CD4-positive, alpha-beta T cell treated with Interleukin-4 for 4 hours (primary cell): ENCODE data around the gene CPM.

Source experiments
- DNase-seq: peaks from one replicate; pipeline ENCODE4 v3.0.0-alpha.2; 2020

The CPM gene

DNA sequence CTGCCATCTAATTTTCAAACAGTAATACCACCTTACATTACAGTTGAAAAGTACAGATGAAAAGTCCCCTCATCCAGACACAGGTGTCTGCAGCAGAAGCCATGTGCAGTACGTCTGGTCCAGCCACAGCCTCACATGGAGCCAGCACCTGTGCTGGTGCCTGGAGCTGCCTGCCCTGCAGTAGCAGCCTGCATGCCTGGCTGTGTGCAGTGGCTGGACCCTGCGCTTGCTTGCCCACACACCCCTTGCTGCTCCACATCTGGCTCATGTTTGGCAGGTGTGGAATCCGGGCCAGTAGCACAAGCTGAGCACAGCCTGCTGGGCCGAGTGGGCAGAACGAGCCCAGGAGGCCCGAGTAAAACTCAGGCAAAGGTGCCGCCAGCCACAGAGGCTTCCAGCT, 21.8 kb upstream of the CPM start:
- no peak for DNase-seq

DNA sequence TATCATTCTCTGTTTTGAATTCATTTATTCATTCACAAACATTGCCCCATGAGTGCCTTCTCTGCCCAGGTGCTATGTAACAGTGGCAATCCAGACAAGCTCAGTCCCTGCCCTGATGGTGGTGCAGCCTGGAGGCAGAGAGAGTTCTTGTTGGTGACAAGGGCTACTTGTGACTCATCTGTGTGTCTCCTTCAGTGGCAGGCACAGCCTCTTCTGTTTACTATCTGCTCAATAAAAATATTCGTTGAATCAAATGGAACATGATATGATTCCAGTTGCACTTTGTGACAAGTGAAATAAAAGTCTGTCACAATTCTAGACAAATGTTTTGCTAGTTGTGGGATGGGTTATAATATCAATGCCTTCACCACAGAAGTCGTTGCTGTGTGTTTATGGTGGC, 20.6 kb upstream of the CPM start:
- DNase-seq: no peak

- no peak for DNase-seq
Observed at GRCh38 chr12:68951652-68952051, 18.7 kb upstream of the CPM start.

DNA sequence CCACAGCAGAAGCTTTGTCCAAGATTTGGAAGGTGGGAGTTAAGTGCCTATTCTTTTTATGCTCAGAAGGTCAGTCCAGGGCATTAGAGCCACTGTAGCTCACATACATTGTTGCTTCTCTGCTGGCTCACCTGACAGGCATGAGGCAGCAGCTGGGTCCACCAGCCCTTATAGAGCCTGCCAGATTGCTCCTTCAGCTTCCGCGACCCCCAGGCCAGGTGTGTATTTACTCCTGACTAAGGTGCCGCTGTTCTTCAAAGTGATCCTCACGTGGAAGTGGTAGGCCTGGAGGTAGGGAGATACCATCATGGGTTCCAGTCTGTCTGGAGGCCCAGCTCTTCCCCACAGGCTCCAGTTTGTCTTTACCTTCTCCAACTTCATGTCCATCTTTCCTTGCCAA, 17.5 kb upstream of the CPM start:
- no peak for DNase-seq

- no peak for DNase-seq
Observed at GRCh38 chr12:68945255-68945654, 12.3 kb upstream of the CPM start.

DNA sequence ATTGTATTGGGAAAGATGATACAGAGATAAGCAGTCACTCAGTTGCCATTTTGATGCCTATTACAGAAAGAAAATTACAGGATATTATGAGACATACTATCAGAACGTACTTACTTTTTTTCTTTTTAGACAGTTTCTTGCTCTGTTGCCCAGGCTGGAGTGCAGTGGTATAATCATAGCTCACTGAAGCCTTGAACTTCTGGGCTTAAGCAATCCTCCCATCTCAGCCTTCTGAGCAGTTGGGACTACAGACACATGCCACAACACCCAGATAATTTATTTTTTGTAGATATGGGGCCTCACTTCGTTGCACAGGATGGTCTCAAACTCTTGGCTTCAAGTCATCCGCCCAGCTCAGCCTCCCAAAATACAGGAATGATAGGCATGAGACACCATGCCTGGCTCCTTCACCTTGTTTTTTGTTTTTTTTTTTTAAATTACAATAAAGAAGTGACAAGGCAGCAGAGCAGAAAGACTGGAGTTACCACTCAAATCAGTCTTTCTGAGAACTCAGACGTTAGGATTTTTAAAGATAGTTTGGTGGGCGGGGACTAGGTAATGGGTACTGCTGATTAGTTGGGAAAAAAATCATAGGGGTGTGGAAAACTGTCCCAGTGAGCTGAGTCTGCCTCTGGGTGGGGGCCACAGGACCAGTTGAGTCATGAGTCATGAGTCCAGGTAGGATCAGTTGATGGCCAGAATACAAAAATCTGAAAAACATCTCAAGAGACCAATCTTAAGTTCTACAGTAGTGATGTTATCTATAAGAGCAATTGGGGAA, 11.5 kb upstream of the CPM start:
- no peak for DNase-seq

DNA sequence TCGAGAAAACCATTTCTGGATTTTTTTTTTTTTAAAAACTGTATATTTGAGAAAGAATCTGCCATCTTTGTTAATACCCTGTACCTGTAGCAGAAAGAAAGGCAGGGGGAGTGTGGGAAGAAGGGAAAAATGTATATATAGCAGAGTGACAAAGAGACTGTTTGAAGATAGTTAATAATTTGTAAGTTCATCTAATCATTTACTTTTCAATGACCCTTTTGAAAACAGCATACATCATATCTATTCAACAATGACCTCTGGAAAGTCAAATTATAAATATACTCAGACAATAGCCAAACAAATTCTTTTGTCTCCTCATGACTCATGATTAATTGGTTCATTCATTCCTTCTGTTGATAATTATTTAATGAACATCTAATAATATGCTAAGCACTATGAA, 10.9 kb upstream of the CPM start:
- no peak for DNase-seq

GRCh38 chr12:68940731-68941130, 7.8 kb upstream of the CPM start:
- DNase-seq: no peak

- no peak for DNase-seq
Observed at GRCh38 chr12:68939505-68939904, 6.5 kb upstream of the CPM start.

- no peak for DNase-seq
Observed at GRCh38 chr12:68934392-68934791, 1.4 kb upstream of the CPM start.

- no peak for DNase-seq
Observed at GRCh38 chr12:68932128-68932960, 627 bp downstream of the CPM start.

GRCh38 chr12:68930178-68930577, 2.8 kb downstream of the CPM start:
- DNase-seq: no peak

DNA sequence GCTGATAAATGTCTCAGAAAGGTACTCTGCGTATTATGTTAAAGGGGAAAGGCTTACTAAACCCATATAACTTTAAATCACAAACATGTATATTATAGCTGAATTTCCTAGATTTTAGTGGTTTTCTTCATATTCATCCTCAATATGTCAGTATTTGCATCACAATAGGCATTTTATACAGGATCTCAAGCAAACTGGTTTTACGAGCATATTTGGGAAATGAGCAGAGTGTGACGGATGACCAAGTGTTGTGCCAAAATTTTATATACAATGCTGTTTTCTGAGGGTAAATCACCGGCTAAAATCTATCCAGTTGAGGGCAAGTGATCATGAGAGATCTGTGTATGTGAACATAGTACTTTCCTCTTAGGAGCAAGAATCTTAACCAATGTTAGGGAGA, 8.4 kb downstream of the CPM start:
- no peak for DNase-seq

- no peak for DNase-seq
Observed at GRCh38 chr12:68919581-68920239, 13.3 kb downstream of the CPM start.

DNA sequence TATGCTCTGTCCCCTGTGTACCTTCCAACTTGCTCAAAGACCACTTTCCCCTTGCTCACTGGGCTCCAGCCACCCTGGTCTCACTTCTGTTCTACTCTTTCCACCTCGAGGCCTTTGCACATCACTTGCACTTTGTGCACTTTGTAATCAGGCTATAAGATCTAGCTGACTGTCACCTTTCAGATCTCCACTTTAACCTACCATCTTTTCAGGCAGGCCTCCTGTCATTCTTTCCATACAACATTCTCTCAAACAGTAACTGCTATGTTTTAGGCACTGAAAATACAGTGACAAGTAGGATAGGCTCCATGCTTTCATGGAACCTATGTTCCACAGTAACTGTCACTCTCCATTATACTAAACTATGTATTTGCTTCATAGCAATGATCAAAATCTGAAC, 14.0 kb downstream of the CPM start:
- DNase-seq: no peak

DNA sequence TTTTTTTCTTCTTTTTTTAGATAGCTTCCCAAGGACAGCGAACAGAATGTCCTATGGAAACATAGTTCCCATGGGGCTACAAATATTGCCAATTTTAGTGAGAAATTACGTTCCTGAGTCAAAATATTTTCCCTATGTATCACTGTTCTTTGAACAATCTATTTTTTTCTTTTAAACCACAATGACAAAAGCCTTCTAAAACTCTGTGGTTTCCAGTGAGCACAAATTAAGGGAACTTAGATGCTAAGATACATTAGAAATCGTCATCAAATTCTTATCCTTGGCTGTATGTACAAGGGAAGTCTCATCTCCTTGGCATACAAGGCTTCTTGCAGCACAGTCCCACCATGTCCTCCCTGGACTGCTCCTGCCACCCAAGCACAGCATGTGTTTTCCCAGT, 17.9 kb downstream of the CPM start:
- DNase-seq: no peak

DNA sequence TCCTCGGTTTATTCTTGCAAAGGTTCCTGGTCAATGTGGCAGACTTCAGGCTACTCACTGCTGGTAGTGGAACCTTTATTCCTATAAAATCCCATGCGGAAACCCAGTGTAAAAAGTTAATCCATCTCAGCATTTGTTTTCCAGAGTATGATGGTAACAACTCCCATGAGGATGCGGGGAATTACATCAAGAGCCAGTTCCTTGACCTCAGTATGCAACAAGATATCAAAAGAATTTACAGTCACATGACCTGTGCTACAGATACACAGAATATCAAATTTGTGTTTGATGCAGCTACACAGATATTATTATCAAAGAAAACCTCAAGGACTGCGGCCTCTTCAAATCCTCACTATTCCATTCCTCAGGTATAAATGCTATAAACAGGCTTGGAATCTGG, 19.3 kb downstream of the CPM start:
- no peak for DNase-seq

DNA sequence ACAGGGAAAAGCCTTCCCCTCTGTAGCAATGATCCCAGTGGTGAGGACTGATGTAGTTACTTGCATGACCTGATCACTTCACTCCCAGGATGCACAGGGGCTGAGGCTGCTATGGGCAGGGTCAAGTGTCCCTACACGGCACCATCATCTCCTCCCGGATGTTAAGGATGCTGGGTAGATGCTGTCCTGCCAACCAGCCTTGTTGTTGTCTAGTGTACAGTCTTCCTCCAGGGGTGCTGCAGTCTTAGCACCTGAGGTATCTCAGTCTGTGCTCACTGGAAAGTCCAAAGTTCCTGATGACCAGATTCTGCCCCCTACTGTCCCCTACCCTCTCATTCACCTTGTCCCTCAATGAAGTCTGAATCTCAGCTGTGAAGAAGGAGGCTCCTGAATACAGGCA, 20.1 kb downstream of the CPM start:
- DNase-seq: no peak

GRCh38 chr12:68911197-68911718, 21.7 kb downstream of the CPM start:
- DNase-seq: no peak

DNA sequence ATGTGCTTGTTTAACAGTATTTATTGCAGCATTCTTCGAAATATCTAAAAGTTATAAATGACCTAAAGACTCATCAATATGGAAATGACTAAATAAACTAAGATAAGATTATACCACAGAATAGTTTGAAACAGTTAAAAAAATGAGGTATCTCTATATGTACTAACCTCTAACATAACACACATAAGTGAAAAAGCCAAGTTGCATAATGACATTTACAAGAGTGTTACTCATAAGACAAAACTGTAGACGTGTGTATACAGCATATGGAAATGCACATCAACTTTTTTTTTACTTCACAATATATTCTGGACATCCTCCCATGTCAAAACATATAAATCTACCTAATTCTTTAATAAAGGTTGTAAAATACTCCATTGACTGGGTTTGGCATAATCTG, 22.8 kb downstream of the CPM start:
- DNase-seq: no peak

GRCh38 chr12:68908076-68908475, 24.9 kb downstream of the CPM start:
- no peak for DNase-seq

GRCh38 chr12:68905733-68906132, 27.2 kb downstream of the CPM start:
- DNase-seq: no peak

DNA sequence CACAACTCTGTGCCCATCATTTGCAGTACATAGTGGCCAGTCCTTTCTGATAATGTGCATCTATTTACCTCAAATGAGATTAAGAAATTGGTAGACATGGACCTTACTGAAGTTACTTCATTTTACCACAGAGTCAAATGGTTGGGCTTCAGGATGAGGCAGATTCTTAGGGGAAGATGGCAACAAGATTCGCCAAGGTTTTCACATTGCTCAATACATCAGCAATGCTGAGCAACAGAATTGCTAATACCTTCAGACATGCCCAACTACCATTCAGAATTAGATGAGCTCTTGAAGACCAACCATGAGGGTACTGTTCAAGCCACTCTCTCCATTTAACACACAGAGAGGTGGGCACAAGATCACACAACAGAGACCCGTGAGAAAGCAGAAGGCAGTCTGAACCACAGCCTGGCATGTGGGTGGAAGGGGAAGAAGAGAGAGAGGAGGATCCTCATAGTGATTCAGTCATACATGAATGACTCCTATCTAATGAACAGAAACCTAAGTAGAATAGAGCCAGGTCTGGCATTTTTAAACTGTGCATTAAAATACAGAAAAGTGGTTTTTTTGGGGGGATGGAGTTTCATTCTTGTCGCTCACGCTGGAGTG, 28.5 kb downstream of the CPM start:
- DNase-seq: no peak
